Liver (tissue), 9 donors: ENCODE measurements around the gene RTL9. TPM values are rescaled to one million over a fixed set of nuclear protein-coding genes. Genes with fewer than 3 reads are reported as not detected.

ENCODE experiments used
- DNase-seq: peaks from one replicate; pipeline ENCODE4 v3.0.0-alpha.2; 2017; ENCODE audit warnings: low spot score
- H3K27ac ChIP-seq, 2 donors: one replicate each; pipeline ENCODE4 v1.7.0; 2013; ENCODE audit warnings: inconsistent platforms in 2 of 2, low read length in 2 of 2, control low read depth in 1 of 2, low read depth in 1 of 2, mild to moderate bottlenecking in 1 of 2
- H3K27me3 ChIP-seq, 4 donors: one replicate each; pipeline versions ENCODE4 v1.6.1 to v1.7.0; 2013; ENCODE audit warnings: low read length in 3 of 4, inconsistent platforms in 1 of 4, mild to moderate bottlenecking in 1 of 4, moderate library complexity in 1 of 4; ENCODE audit not compliant: control insufficient read depth in 4 of 4, insufficient read depth in 4 of 4
- H3K36me3 ChIP-seq, 4 donors: one replicate each; pipeline versions ENCODE4 v1.6.1 to v1.7.0; 2013; ENCODE audit warnings: low read length in 3 of 4, mild to moderate bottlenecking in 3 of 4, low read depth in 1 of 4, moderate library complexity in 1 of 4; ENCODE audit not compliant: control insufficient read depth in 4 of 4, insufficient read depth in 3 of 4
- H3K4me1 ChIP-seq, 4 donors: one replicate each; pipeline versions ENCODE4 v1.6.1 to v1.7.0; 2013; ENCODE audit warnings: low read length in 3 of 4, mild to moderate bottlenecking in 3 of 4, moderate library complexity in 1 of 4; ENCODE audit not compliant: control insufficient read depth in 4 of 4, insufficient read depth in 4 of 4
- H3K4me3 ChIP-seq, 3 donors: one replicate each; pipeline versions ENCODE4 v1.6.1 to v1.7.0; 2013; ENCODE audit warnings: low read length in 3 of 3, control low read depth in 1 of 3, low read depth in 1 of 3, mild to moderate bottlenecking in 1 of 3
- H3K9ac ChIP-seq, 2 donors: one replicate each; pipeline ENCODE4 v1.7.0; 2013; ENCODE audit warnings: low read length in 2 of 2, mild to moderate bottlenecking in 2 of 2, moderate library complexity in 2 of 2, control low read depth in 1 of 2, low read depth in 1 of 2
- H3K9me3 ChIP-seq, 4 donors: one replicate each; pipeline versions ENCODE4 v1.6.1 to v1.7.0; 2013; ENCODE audit warnings: low read length in 3 of 4; ENCODE audit not compliant: control insufficient read depth in 4 of 4
- CTCF ChIP-seq: fragments of 150-350 bp; IDR thresholded peaks from 2 replicates; pipeline ENCODE4 v1.5.1; 2017; ENCODE audit warnings: improper control_type of control experiment, low read depth, low read length; ENCODE audit not compliant: missing input control
- EGR1 ChIP-seq, 2 donors: IDR thresholded peaks; 2 replicates each; pipeline ENCODE4 v1.6.1; 2016 to 2018; ENCODE audit warnings: antibody characterized with exemption in 2 of 2, low read depth in 2 of 2
- FOXA1 ChIP-seq: IDR thresholded peaks from 2 replicates; pipeline ENCODE4 v1.6.1; 2016; ENCODE audit warnings: antibody characterized with exemption
- FOXA2 ChIP-seq: IDR thresholded peaks from 2 replicates; pipeline ENCODE4 v1.6.1; 2016; ENCODE audit warnings: antibody characterized with exemption
- GABPA ChIP-seq, 2 donors: IDR thresholded peaks in 1 of 2; conservative IDR thresholded peaks in 1 of 2; 2 replicates each; pipeline ENCODE4 v1.6.1; 2016; ENCODE audit warnings: antibody characterized with exemption in 2 of 2, mild to moderate bottlenecking in 1 of 2, moderate library complexity in 1 of 2
- HNF4A ChIP-seq, 2 donors: conservative IDR thresholded peaks; 2 replicates each; pipeline ENCODE4 v1.6.1; 2016; ENCODE audit warnings: antibody characterized with exemption in 2 of 2, mild to moderate bottlenecking in 2 of 2
- HNF4G ChIP-seq: IDR thresholded peaks from 2 replicates; pipeline ENCODE4 v1.6.1; 2016; ENCODE audit warnings: antibody characterized with exemption
- JUND ChIP-seq, 2 donors: IDR thresholded peaks; 2 replicates each; pipeline ENCODE4 v1.6.1; 2016; ENCODE audit warnings: antibody characterized with exemption in 2 of 2
- MAX ChIP-seq: IDR thresholded peaks from 2 replicates; pipeline ENCODE4 v1.6.1; 2016; ENCODE audit warnings: antibody characterized with exemption
- NR2F2 ChIP-seq: IDR thresholded peaks from 2 replicates; pipeline ENCODE4 v1.6.1; 2016; ENCODE audit warnings: antibody characterized with exemption
- RAD21 ChIP-seq, 2 donors: IDR thresholded peaks; 2 replicates each; pipeline ENCODE4 v1.6.1; 2016; ENCODE audit warnings: antibody characterized with exemption in 2 of 2, mild to moderate bottlenecking in 2 of 2
- RXRA ChIP-seq, 2 donors: IDR thresholded peaks; 2 replicates each; pipeline ENCODE4 v1.6.1; 2017 to 2018; ENCODE audit warnings: antibody characterized with exemption in 2 of 2, mild to moderate bottlenecking in 1 of 2
- SP1 ChIP-seq: IDR thresholded peaks from 2 replicates; pipeline ENCODE4 v1.6.1; 2018; ENCODE audit warnings: antibody characterized with exemption, mild to moderate bottlenecking
- TAF1 ChIP-seq: conservative IDR thresholded peaks from 2 replicates; pipeline ENCODE4 v1.6.1; 2016; ENCODE audit warnings: antibody characterized with exemption, mild to moderate bottlenecking
- YY1 ChIP-seq: IDR thresholded peaks from 2 replicates; pipeline ENCODE4 v1.6.1; 2016; ENCODE audit warnings: antibody characterized with exemption, mild to moderate bottlenecking
- ZBTB33 ChIP-seq: IDR thresholded peaks from 2 replicates; pipeline ENCODE4 v1.6.1; 2016; ENCODE audit warnings: antibody characterized with exemption
- WGBS: extraction: QIAGEN DNeasy Blood & Tissue Kit; methylation state at CpG from one replicate; pipeline ENCODE4 v1.1.7; 2013; 5-methylcytosine and 5-hydroxymethylcytosine counted together
- polyA plus RNA-seq, 2 donors: library from polyadenylated mRNA; stranded (reverse) in 1 of 2; unstranded in 1 of 2; fragments of 200-250 nt in 1 of 2; fragments of >200 nt in 1 of 2; fragmentation: Nextera tagmentation in 1 of 2; extraction: Ambion mirVana in 1 of 2; gene quantifications; one replicate each; pipeline versions ENCODE4 v1.2.1 to v1.2.3, GENCODE V29; 2013 to 2015
- total RNA-seq, 2 donors: library from RNA; depleted of rRNA; stranded (reverse); fragments of >200 nt; gene quantifications; one replicate each; pipeline ENCODE4 v1.2.3, GENCODE V29; 2014
- TF ChIP-seq, protein P1 (sequence below): IDR thresholded peaks from 2 replicates; pipeline ENCODE4 v1.6.1; 2016; ENCODE audit warnings: antibody characterized with exemption
- TF ChIP-seq, protein P2 (sequence below): IDR thresholded peaks from 2 replicates; pipeline ENCODE4 v1.6.1; 2016; ENCODE audit warnings: antibody characterized with exemption, mild to moderate bottlenecking
- donor health status: healthy.
- donor health status: healthy.
- donor health status: healthy.
- donor health status: healthy.
- donor health status: healthy.

Gene RTL9
- total and polyA plus RNA-seq, 4 donors, result 0.05 to 0.37 (median 0.25) TPM; not detected in 1

DNA sequence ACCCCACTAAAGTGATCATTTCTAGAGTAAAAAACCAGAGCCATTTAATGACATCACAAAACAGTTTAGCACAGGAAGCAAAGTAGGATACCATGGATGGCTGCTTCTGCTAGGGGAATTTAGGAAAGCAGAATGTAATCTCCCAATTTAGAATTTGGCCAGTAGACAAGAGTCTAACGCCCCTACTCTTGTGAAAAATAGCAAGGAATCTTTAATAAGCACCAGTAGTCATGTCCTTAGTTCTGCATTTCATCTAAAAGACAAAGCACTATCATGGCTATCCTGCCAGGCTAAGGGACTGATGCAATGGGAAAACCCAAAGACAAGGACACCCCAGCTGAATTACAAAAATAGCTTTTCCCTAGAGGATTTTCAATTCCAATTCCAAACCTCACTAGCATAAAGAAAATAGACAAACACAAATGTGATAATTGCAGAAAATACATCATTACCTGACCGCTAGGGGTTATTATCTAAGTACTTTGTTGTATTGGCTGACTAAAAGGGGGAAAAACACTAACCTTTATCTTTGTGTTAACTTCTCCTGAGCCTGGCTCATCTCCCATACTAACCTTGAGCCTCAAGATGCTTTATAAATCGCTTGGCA, 38.2 kb upstream of the RTL9 start:
- no peak for TF ChIP-seq ZBTB33
- no peak for TF ChIP-seq FOXA2
- no peak for TF ChIP-seq HNF4G
- no peak for TF ChIP-seq RXRA (IDR thresholded peaks at IDR 0.05)
- no peak for TF ChIP-seq TAF1
- TF ChIP-seq, protein P1, sequence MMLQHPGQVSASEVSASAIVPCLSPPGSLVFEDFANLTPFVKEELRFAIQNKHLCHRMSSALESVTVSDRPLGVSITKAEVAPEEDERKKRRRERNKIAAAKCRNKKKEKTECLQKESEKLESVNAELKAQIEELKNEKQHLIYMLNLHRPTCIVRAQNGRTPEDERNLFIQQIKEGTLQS, result no peak
- no peak for TF ChIP-seq HNF4A (conservative IDR thresholded peaks at IDR 0.05)
- no peak for TF ChIP-seq RAD21 (IDR thresholded peaks at IDR 0.05)
- no peak for TF ChIP-seq CTCF
- TF ChIP-seq MAX, result no peak
- TF ChIP-seq EGR1 (IDR thresholded peaks at IDR 0.05; ENCODE audit: low read depth in 2 of 2), result no peak
- TF ChIP-seq FOXA1, result no peak
- TF ChIP-seq, protein P2, sequence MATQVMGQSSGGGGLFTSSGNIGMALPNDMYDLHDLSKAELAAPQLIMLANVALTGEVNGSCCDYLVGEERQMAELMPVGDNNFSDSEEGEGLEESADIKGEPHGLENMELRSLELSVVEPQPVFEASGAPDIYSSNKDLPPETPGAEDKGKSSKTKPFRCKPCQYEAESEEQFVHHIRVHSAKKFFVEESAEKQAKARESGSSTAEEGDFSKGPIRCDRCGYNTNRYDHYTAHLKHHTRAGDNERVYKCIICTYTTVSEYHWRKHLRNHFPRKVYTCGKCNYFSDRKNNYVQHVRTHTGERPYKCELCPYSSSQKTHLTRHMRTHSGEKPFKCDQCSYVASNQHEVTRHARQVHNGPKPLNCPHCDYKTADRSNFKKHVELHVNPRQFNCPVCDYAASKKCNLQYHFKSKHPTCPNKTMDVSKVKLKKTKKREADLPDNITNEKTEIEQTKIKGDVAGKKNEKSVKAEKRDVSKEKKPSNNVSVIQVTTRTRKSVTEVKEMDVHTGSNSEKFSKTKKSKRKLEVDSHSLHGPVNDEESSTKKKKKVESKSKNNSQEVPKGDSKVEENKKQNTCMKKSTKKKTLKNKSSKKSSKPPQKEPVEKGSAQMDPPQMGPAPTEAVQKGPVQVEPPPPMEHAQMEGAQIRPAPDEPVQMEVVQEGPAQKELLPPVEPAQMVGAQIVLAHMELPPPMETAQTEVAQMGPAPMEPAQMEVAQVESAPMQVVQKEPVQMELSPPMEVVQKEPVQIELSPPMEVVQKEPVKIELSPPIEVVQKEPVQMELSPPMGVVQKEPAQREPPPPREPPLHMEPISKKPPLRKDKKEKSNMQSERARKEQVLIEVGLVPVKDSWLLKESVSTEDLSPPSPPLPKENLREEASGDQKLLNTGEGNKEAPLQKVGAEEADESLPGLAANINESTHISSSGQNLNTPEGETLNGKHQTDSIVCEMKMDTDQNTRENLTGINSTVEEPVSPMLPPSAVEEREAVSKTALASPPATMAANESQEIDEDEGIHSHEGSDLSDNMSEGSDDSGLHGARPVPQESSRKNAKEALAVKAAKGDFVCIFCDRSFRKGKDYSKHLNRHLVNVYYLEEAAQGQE, result no peak
- no peak for TF ChIP-seq JUND (IDR thresholded peaks at IDR 0.05)
- no peak for TF ChIP-seq YY1
- no peak for TF ChIP-seq NR2F2
- no peak for TF ChIP-seq GABPA (IDR thresholded peaks at IDR 0.05 in 1 of 2, conservative IDR thresholded peaks at IDR 0.05 in 1 of 2)
- TF ChIP-seq SP1, result no peak
- no peaks in the 10 kb centered on the region for H3K36me3 ChIP-seq
- no peaks in the 10 kb centered on the region for H3K9me3 ChIP-seq
- DNase-seq, result no peak
- H3K27me3 ChIP-seq, result peaks cover 0 to 2% (median 0%) of the 10 kb centered on the region in 4 donors
- no peak overlapping the region for H3K27ac ChIP-seq
- 78% methylated on average over 3 of the region's 3 CpGs for WGBS
- H3K4me3 ChIP-seq, result no peak overlapping the region
- no peak overlapping the region for H3K9ac ChIP-seq
- peaks cover 0 to 3% (median 1%) of the 10 kb centered on the region in 4 donors for H3K4me1 ChIP-seq
